Keratinocyte (primary cell): Measurements from ENCODE around the gene GPR63. TPM values are rescaled to one million over a fixed set of nuclear protein-coding genes. Genes with fewer than 3 reads are reported as not detected.

Experiments used
- DNase-seq: peaks from one replicate; pipeline ENCODE4 v3.0.0-alpha.2; 2011; ENCODE audit warnings: low read depth, missing footprints, low spot score
- FAIRE-seq: peaks from 2 replicates; lab custom pipeline; 2011; peaks lifted over from hg19 to GRCh38; lab: Jason Lieb, UNC
- H2AFZ ChIP-seq: 2 replicates; pipeline ENCODE4 v1.6.0; 2012; ENCODE audit warnings: low read length, control low read depth, inconsistent platforms; ENCODE audit not compliant: control insufficient read depth
- H3K27ac ChIP-seq: 2 replicates; pipeline ENCODE4 v1.5.1; 2011; ENCODE audit warnings: low read length; ENCODE audit not compliant: control insufficient read depth, insufficient read depth
- H3K27me3 ChIP-seq: 3 replicates; pipeline ENCODE4 v1.6.0; 2011; ENCODE audit warnings: low read length; ENCODE audit not compliant: control insufficient read depth, insufficient read depth; ENCODE audit errors: extremely low read depth
- H3K36me3 ChIP-seq, 2 experiments: 2 replicates in 1 of 2; 3 replicates in 1 of 2; pipeline ENCODE4 v1.5.1; 2011; ENCODE audit warnings: low read length in 2 of 2, mild to moderate bottlenecking in 1 of 2; ENCODE audit not compliant: control insufficient read depth in 2 of 2, insufficient read depth in 2 of 2; ENCODE audit errors: extremely low read depth in 1 of 2
- H3K4me1 ChIP-seq: 3 replicates; pipeline ENCODE4 v1.5.1; 2011; ENCODE audit warnings: low read length; ENCODE audit not compliant: control insufficient read depth, insufficient read depth; ENCODE audit errors: extremely low read depth
- H3K4me2 ChIP-seq: 3 replicates; pipeline ENCODE4 v1.6.0; 2011; ENCODE audit warnings: low read depth, low read length; ENCODE audit not compliant: control insufficient read depth, insufficient read depth; ENCODE audit errors: extremely low read depth
- H3K4me3 ChIP-seq, 3 experiments: fragments of 200-600 bp in 1 of 3; sonication (generic) in 1 of 3; 2 replicates in 2 of 3; 3 replicates in 1 of 3; pipeline ENCODE4 v1.5.1; 2011 to 2016; ENCODE audit warnings: low read length in 3 of 3, mild to moderate bottlenecking in 3 of 3, control low read depth in 2 of 3, inconsistent platforms in 1 of 3, low read depth in 1 of 3, mixed read lengths in 1 of 3, mixed run types in 1 of 3, moderate library complexity in 1 of 3; ENCODE audit not compliant: control insufficient read depth in 2 of 3, insufficient read depth in 2 of 3; ENCODE audit errors: extremely low read depth in 1 of 3
- H3K79me2 ChIP-seq: 2 replicates; pipeline ENCODE4 v1.6.0; 2012; ENCODE audit warnings: low read length; ENCODE audit not compliant: control insufficient read depth, insufficient read depth
- H3K9ac ChIP-seq: 3 replicates; pipeline ENCODE4 v1.6.0; 2011; ENCODE audit warnings: low read length; ENCODE audit not compliant: control insufficient read depth, insufficient read depth; ENCODE audit errors: extremely low read depth
- H3K9me1 ChIP-seq: 3 replicates; pipeline ENCODE4 v1.6.0; 2011; ENCODE audit warnings: low read length; ENCODE audit not compliant: control insufficient read depth, insufficient read depth; ENCODE audit errors: extremely low read depth
- H3K9me3 ChIP-seq: 2 replicates; pipeline ENCODE4 v1.5.1; 2012; ENCODE audit warnings: low read depth, low read length; ENCODE audit not compliant: control insufficient read depth
- H4K20me1 ChIP-seq: 3 replicates; pipeline ENCODE4 v1.6.0; 2011; ENCODE audit warnings: low read length; ENCODE audit not compliant: control insufficient read depth, insufficient read depth; ENCODE audit errors: extremely low read depth
- EZH2 ChIP-seq: IDR thresholded peaks from one replicate; pipeline ENCODE4 v1.6.1; 2012; ENCODE audit warnings: inconsistent platforms, mild to moderate bottlenecking, low read length, moderate library complexity
- dilution Hi-C: fragments of 300-500 bp; cut with MboI; formaldehyde crosslinking; loops from one replicate; pipeline ENCODE4 v1.7.0; 2020; ENCODE audit warnings: low sequenced_read_pairs; ENCODE audit not compliant: extremely low pct_ligation_motif_present
- polyA plus RNA-seq, 5 experiments: library from polyadenylated mRNA; depleted of rRNA in 3 of 5; stranded (reverse) in 3 of 5; stranded (forward) in 1 of 5; unstranded in 1 of 5; fragments of >200 nt; gene quantifications; 1 replicate in 1 of 5; 2 replicates in 3 of 5; 3 replicates in 1 of 5; pipeline versions ENCODE4 v1.2.1 to v1.2.3, GENCODE V29; 2011 to 2012; ENCODE audit warnings: missing spikeins in 2 of 5, low read depth in 1 of 5, low replicate concordance in 1 of 5
- TF ChIP-seq, protein P1 (sequence below), 3 experiments: IDR thresholded peaks in 1 of 3; conservative IDR thresholded peaks in 1 of 3; optimal IDR thresholded peaks in 1 of 3; 2 replicates in 2 of 3; 3 replicates in 1 of 3; pipeline versions ENCODE3 to v1.5.1; 2011; ENCODE audit warnings: low read length in 3 of 3, mild to moderate bottlenecking in 3 of 3, moderate library complexity in 2 of 3, control low read depth in 1 of 3, inconsistent platforms in 1 of 3; ENCODE audit not compliant: insufficient read depth in 2 of 3; ENCODE audit errors: extremely low read depth in 1 of 3

Gene GPR63
- polyA plus RNA-seq, 1 donor (not counting 4 experiments of a cell fraction or from before 2014, with no cell fraction given): 1.9 TPM

DNA sequence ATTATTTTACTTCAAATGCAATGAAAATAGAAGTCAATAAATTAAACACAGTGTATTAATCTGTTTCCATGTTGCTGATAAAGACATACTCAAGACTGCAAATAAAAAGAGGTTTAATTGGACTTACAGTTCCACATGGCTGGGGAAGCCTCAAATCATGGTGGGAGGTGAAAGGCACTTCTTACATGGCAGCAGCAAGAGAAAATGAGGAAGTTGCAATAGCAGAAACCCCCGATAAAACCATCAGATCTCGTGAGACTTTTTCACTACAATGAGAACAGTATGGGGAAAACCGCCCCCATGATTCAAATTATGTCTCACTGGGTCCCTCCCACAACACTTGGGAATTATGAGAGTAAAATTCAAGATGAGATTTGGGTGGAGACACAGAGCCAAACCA lies 82.2 kb downstream of the GPR63 start:
- Histone ChIP-seq H3K4me3 (no peak overlapping the region), H3K9me1 (no peaks in the 10 kb centered on the region), H2AFZ (no peak overlapping the region), H3K36me3 (no peaks in the 10 kb centered on the region), H3K4me1 (no peaks in the 10 kb centered on the region), H3K9me3 (no peaks in the 10 kb centered on the region), H3K27me3 (no peaks in the 10 kb centered on the region), H3K4me2 (no peak overlapping the region), H3K79me2 (no peaks in the 10 kb centered on the region), H3K9ac (no peak overlapping the region), H3K27ac (no peak overlapping the region), H4K20me1 (no peaks in the 10 kb centered on the region)
- FAIRE-seq (no peak), DNase-seq (no peak)
- dilution Hi-C loops: no loop called here
- TF ChIP-seq, protein P1, sequence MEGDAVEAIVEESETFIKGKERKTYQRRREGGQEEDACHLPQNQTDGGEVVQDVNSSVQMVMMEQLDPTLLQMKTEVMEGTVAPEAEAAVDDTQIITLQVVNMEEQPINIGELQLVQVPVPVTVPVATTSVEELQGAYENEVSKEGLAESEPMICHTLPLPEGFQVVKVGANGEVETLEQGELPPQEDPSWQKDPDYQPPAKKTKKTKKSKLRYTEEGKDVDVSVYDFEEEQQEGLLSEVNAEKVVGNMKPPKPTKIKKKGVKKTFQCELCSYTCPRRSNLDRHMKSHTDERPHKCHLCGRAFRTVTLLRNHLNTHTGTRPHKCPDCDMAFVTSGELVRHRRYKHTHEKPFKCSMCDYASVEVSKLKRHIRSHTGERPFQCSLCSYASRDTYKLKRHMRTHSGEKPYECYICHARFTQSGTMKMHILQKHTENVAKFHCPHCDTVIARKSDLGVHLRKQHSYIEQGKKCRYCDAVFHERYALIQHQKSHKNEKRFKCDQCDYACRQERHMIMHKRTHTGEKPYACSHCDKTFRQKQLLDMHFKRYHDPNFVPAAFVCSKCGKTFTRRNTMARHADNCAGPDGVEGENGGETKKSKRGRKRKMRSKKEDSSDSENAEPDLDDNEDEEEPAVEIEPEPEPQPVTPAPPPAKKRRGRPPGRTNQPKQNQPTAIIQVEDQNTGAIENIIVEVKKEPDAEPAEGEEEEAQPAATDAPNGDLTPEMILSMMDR (optimal IDR thresholded peaks at IDR 0.05 in 1 of 3, IDR thresholded peaks at IDR 0.05 in 1 of 3, conservative IDR thresholded peaks at IDR 0.05 in 1 of 3; ENCODE audit: extremely low read depth in 1 of 3, insufficient read depth in 2 of 3, low read length in 3 of 3): no peak
- no peak for TF ChIP-seq EZH2

DNA sequence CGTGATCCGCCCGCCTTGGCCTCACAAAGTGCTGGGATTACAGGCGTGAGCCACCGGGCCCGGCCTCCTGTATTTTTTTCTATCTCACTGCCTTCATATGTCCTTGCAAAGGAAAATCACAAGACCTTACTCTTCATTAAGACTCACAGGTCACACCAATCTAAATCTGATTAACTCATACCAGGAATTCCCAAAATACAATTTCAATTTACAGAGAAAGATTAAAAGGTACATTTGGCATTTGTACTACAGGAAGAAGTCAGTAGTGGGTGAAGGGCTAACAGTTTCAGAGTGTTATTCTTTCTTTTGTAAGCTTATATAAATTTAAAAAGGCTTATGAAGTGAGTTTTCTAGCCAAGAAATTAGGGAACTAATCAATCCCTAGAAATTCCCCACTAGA lies 87.4 kb downstream of the GPR63 start:
- no peaks in the 10 kb centered on the region for H4K20me1 ChIP-seq
- no peaks in the 10 kb centered on the region for H3K9me3 ChIP-seq
- H3K36me3 ChIP-seq: no peaks in the 10 kb centered on the region
- H3K79me2 ChIP-seq: no peaks in the 10 kb centered on the region
- DNase-seq: no peak
- TF ChIP-seq, protein P1 (optimal IDR thresholded peaks at IDR 0.05 in 1 of 3, IDR thresholded peaks at IDR 0.05 in 1 of 3, conservative IDR thresholded peaks at IDR 0.05 in 1 of 3; ENCODE audit: extremely low read depth in 1 of 3, insufficient read depth in 2 of 3, low read length in 3 of 3): no peak
- no peak for TF ChIP-seq EZH2
- no peaks in the 10 kb centered on the region for H3K27me3 ChIP-seq
- H3K9ac ChIP-seq: no peak overlapping the region
- H3K9me1 ChIP-seq: no peaks in the 10 kb centered on the region
- no peak overlapping the region for H3K4me2 ChIP-seq
- no peak overlapping the region for H2AFZ ChIP-seq
- H3K4me1 ChIP-seq: no peaks in the 10 kb centered on the region
- H3K4me3 ChIP-seq: no peak overlapping the region
- no peak overlapping the region for H3K27ac ChIP-seq
- dilution Hi-C loops: no loop called here
- FAIRE-seq: no peak

Other genes with a start within 250 kb of the GPR63 start
- gene NDUFAF4, start 60.4 kb upstream of the GPR63 start, polyA plus RNA-seq: 35.5 to 68.3 TPM (median 37.3 TPM) in 3 replicates
- gene KLHL32, start 87.3 kb upstream of the GPR63 start, polyA plus RNA-seq: 0.12 TPM in 1 of 3 replicates, not detected in the others